HG03025 (cell line): ENCODE measurements around the gene ERMP1.
A peak's percentile ranks its signal among the peaks of the same experiment; 100 is the strongest.
"Not testable (repeated sequence)": the region's sequence is repeated elsewhere in the genome, so short reads cannot be mapped to it uniquely, and the experiment has no call there.

Source experiments
- ATAC-seq: cut with Tn5 transposase; IDR thresholded peaks from one replicate; pipeline ENCODE4 v1.9.1; 2021; ENCODE audit warnings: mild to moderate bottlenecking, moderate library complexity; ENCODE audit not compliant: unreplicated experiment, low FRiP score

The ERMP1 gene

DNA sequence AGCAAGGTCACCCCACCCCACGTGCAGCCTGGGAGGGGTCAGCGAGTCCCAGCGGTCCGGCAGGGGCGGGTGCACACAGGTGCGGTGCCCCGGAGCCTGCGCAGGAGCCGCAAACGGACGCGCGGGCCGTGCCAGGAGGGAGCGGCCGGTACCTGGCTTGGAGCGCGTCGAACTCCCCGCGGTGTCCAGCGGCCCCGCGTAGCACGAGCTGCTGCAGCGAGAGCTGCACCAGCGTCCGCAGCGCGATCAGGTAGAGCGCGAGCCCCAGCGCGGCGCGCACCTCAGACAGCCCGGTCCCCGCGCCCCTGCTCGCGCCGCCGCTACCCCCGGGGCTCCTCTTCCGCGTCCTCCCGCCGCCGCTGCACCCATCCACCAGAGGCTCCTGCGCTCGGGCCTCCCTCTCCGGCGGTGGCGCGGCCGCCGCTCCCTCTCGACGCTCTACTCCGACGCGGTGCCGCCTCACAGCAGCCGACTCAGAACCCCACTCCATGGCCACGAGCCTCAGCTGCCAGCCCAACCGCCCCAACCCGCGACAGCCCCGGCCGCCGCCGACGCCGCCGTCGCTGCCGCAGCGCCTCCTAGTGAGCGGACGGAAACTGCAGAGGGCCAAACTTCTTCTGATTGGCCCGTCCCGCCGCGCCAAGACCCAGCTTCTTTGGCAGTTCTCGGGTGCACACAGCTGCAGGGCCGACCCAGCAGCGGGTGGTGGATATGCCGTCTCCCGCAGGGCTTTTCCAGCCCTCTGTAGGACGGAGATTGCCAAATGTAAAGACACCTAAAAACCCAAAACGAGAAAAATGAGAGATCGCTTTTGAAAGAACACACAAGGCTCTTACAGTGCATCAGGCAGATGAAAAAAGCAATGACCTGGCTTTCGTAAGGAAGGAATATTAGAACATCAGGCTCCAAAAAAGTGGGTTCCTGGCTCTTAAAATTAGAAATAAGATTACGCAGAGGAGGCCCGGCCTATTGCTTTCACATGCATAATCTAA lies at the start of gene ERMP1:
TSS of gene ERMP1 (minus strand) at position 580 of the 992 bp plus-strand sequence. CDS start at position 490, 90 bp downstream.
- peak; percentile 83 for ATAC-seq

DNA sequence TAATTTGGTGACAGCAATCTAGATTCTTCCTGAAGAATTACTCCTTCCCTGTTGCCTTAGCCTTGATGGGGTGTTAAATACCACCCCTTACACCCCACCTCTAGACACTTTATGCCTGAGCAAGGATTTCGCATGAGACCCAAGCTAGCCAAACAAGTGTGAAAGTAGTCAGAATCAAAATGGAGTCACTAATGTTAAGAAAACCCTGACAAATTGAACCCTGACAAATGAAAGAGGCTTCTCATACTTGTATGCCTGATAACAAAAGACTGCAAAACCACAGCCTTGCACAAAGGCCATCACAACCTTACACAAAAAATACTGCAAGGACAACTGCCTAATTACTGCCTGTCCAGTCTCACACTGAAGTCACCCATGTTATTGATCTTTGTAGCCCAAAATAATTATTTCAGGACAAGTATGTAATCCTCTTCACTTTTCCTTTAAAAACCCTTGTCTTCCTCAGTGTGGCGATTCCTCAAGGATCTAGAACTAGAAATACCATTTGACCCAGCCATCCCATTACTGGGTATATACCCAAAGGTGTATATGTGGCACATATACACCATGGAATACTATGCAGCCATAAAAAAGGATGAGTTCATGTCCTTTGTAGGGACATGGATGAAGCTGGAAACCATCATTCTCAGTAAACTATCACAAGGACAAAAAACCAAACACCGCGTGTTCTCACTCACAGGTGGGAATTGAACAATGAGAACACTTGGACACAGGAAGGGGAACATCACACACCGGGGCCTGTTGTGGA lies 49.5 kb upstream of the ERMP1 start:
- ATAC-seq: not testable (repeated sequence)

GRCh38 chr9:5879419-5880181 lies 46.7 kb upstream of the ERMP1 start:
- ATAC-seq: no peak

GRCh38 chr9:5876711-5877110 lies 43.8 kb upstream of the ERMP1 start:
- ATAC-seq: no peak

- no peak for ATAC-seq
Observed at GRCh38 chr9:5876026-5876425, 43.1 kb upstream of the ERMP1 start.

DNA sequence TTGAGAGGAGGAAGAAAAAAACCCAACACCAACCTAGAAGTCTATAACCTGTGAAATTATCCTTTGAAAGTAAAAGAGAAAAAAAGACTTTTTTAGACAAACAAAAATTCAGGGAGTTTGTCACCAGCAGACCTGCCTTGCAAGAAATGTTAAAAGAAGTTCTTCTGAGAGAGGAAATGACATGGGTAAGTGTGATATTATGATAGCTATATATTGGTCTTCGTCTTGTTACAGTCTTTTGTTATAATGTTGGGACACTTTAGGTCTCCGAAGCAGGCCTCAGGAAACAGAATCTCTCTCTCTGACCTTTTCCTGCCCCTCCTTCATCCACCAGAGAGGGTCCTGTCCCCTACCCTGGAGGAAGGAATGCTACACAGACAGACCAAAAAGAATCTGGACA lies 41.1 kb upstream of the ERMP1 start:
- no peak for ATAC-seq

- no peak for ATAC-seq
Observed at GRCh38 chr9:5873439-5873838, 40.5 kb upstream of the ERMP1 start.

DNA sequence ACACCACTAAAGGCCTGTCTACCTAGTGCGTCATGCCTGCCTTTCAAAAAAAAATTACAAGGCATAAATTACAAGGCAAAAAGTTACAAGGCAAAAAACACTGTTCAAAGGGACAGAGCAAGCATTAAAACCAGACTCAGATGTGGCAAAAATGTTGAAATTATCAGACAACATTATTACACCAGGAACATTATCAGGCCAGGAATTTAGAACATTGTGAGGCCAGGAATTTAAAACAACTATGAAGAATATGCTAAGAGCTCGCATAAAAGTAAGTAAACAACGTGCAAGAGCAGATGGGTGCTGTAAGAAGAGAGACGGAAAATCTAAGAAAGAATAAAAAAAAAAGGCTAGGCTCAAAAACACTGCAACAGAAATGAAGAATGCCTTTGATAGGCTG lies 39.6 kb upstream of the ERMP1 start:
- ATAC-seq: no peak

- no peak for ATAC-seq
Observed at GRCh38 chr9:5871785-5872184, 38.9 kb upstream of the ERMP1 start.

DNA sequence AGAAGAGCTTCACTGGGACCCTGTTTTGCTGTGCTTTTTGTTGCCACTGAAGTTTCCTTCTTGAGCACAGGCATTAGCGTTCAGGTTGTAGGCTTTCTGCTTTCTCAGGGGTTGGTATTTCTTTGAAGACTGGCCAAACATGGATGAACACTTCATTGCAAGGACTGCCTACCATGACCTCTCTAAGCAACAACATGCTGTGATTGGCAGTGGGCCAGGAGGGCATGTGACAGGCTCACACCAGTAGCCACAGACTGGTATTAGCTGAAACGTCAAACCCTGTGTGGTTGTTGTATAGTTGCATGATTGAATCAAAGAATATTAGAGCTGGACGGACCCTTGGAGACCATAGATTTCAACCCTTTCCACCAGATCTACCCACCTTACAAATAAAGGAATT lies 37.8 kb upstream of the ERMP1 start:
- ATAC-seq: no peak

DNA sequence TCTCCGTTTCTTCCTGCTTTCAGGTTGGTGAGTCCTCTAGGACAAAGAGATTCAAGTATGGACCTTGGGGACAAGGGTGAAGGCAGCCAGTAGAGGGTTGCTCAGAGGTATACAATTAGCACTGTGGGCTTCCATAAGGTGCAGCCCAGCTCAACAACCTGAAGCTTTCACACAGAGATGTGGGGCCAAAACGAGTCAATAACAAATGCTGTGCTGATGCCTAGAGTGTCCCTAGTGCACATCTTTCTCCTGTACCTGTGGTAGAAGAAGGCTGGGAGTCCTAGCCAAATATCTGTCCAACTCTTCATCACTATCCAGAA lies 37.1 kb upstream of the ERMP1 start:
- ATAC-seq: no peak

- ATAC-seq: no peak
Observed at GRCh38 chr9:5869315-5870019, 36.5 kb upstream of the ERMP1 start.

- no peak for ATAC-seq
Observed at GRCh38 chr9:5868235-5868634, 35.3 kb upstream of the ERMP1 start.

GRCh38 chr9:5866685-5867084 lies 33.8 kb upstream of the ERMP1 start:
- ATAC-seq: no peak

DNA sequence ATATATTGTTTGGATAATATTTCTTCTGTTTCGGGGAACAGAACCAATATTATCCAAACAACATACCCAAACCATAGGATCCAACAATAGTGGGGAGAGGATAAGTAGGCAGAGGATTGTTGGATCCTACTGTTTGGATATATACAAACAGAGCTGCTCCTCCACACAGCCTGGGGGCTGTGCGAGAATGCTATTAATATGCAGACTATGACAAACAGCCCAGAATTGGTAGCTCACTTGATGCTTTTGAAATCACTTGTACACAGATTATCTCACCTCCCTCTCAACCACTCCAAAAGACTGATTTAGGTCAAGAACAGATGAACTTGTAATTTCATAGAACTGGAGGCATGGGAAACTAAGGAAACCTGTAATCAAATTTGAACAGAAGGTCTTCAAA lies 33.4 kb upstream of the ERMP1 start:
- no peak for ATAC-seq

- no peak for ATAC-seq
Observed at GRCh38 chr9:5864446-5864845, 31.5 kb upstream of the ERMP1 start.

DNA sequence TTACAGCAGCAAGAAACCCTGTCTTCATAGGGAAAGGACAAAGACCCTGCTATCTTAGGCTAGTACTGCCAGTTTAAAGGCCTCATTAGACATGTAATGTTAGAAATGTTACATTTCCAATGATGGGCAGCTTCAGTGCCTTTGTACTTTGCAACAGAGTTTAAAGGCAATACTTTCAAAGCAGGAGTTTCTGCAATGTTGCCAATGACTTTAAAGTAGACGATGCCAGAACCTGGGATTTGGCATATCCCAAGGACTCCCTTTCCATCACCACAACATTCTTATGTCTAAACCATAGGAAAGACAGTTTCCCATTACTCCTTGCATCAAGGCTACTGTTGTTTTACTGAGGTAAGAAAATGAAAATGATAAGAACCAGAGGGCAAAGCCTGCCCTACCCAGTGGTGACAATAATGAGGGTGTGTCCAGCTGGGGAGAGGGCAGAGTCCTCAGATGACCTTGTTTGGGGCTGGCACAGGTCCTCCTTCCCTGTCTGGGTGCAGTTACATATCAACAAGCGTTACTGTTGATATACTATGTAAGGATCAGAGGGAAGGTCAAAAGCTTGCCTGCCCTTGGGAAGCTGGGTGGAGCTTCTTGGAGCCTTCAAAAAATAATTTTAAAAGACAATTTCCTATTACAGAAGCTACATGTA lies 30.3 kb upstream of the ERMP1 start:
- no peak for ATAC-seq

- no peak for ATAC-seq
Observed at GRCh38 chr9:5858833-5859232, 25.9 kb upstream of the ERMP1 start.

DNA sequence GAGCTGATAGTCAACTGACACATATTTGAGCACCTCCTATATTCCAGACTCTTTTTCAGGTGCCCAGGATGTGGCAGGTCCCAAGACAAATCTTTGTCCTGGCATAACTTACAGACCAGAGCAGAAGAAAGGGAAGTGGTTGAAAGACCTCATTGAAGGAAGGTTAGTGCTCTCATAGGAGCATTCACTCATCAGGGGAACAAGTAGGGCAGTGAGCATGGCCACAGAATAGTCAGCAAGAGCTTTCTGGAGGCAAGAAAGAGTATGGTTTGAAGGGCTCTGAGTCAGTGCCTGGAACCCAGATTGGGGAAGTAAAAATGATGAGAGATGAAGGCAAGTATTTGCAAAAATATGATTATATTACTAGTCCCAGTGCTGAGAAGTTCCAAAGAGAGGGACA lies 25.0 kb upstream of the ERMP1 start:
- ATAC-seq: no peak
